AG09309 (cell line): ENCODE results near the gene CYBA.

Experiments
- DNase-seq: peaks from one replicate; pipeline ENCODE4 v3.0.0-alpha.2; 2010; ENCODE audit warnings: low read depth
- H3K4me3 ChIP-seq: 2 replicates; pipeline ENCODE4 v1.5.1; 2011; ENCODE audit warnings: mild to moderate bottlenecking, low read depth, low read length, moderate library complexity; ENCODE audit not compliant: control insufficient read depth
- CTCF ChIP-seq: IDR thresholded peaks from 2 replicates; pipeline ENCODE4 v1.5.1; 2011; ENCODE audit warnings: mild to moderate bottlenecking, low read depth, low read length, inconsistent platforms; ENCODE audit not compliant: insufficient read depth, control insufficient read depth; ENCODE audit errors: missing control alignments

Gene CYBA

GRCh38 chr16:88691924-88692560 is 41.2 kb upstream of the CYBA start:
- no peak overlapping the region for H3K4me3 ChIP-seq
- no peak for DNase-seq
- no peak for TF ChIP-seq CTCF

- no peak overlapping the region for H3K4me3 ChIP-seq
- no peak for DNase-seq
- TF ChIP-seq CTCF, result no peak
Observed at GRCh38 chr16:88691129-88691813, 40.4 kb upstream of the CYBA start.

DNA sequence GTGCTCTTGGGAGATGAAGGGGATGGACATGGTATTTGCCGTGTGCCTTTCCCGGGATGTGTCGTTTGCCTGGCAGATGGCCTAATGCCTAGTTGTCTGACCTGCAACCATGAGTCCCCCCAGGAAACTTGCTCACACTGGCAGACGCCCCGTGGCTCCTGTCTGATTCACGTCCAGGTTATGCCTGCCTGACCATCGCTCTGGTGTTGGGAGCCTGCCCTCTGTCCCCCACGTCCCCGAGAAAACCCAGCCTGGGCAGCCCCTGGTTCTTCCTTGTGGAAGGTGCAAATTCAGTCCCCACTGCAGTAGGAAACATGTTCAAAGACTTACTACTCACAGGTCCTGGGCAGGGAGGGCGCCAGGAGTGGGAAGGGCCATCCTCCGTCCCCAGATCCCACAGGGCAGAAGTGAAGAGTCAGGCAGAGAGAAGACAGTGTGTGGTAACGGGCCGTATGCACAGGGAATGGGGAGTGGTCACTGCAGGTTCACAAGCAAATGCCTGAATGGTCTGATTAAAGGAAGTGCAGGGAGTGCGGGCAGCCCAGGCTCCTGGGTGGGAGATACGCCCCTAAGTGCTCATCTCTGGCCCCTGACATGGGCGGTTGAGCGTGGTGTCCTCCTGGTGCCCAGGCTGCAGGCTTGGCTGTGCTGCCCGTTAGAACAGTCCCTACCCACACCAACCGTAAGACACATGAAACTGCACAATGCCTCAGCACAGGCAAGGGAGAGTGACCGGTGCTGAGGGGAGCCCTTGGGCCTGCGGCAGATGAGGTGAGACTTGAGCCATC is 39.7 kb upstream of the CYBA start:
- no peak for DNase-seq
- no peak overlapping the region for H3K4me3 ChIP-seq
- no peak for TF ChIP-seq CTCF

GRCh38 chr16:88688013-88688778 is 37.3 kb upstream of the CYBA start:
- H3K4me3 ChIP-seq, result no peak overlapping the region
- TF ChIP-seq CTCF, result no peak
- DNase-seq, result no peak

DNA sequence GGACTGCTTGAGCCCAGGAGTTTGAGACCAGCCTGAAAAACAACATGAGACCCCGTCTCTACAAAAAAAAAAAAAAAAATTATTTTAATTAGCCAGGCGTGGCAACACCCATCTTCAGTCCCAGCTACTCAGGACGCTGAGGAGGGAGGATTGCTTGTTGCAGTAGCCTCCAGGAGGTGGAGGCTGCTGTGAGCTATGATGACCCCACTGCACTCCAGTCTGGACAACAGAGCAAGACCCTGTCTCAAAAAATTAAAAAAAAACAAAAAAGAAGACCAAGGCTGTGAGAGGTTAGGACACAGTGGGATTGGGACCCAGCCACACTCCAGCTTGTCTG is 36.8 kb upstream of the CYBA start:
- no peak for TF ChIP-seq CTCF
- no peak for DNase-seq
- no peak overlapping the region for H3K4me3 ChIP-seq

DNA sequence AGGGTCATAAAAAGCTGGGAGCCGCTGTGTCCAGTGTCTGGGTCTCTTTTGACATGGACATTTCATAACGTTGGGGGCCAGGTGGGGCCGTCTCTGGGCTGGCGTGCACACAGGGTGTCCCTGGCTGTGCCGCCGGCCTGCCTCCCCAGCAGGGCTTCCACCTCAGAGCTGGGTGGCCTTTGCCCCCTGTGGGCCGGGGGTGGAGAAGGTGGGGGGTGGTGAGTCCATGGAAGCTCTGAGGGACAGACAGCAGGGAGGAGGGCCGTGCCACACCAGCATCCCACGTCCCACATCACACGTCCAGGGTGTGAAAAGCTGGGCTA is 36.4 kb upstream of the CYBA start:
- no peak overlapping the region for H3K4me3 ChIP-seq
- DNase-seq, result no peak

More for the DNA sequence above, 36.4 kb upstream of the CYBA start:
- TF ChIP-seq CTCF, result no peak
